NCI-H2171 treated with DMSO at 0.1 percent for 48 hours (cell line): Measurements from ENCODE around the gene SLC7A10.
"Not testable (repeated sequence)": the region's sequence is repeated elsewhere in the genome, so short reads cannot be mapped to it uniquely, and the experiment has no call there.

Source experiments
- DNase-seq: peaks from one replicate; lab custom pipeline; 2025; lab: John Stamatoyannopoulos, UW

Gene SLC7A10

DNA sequence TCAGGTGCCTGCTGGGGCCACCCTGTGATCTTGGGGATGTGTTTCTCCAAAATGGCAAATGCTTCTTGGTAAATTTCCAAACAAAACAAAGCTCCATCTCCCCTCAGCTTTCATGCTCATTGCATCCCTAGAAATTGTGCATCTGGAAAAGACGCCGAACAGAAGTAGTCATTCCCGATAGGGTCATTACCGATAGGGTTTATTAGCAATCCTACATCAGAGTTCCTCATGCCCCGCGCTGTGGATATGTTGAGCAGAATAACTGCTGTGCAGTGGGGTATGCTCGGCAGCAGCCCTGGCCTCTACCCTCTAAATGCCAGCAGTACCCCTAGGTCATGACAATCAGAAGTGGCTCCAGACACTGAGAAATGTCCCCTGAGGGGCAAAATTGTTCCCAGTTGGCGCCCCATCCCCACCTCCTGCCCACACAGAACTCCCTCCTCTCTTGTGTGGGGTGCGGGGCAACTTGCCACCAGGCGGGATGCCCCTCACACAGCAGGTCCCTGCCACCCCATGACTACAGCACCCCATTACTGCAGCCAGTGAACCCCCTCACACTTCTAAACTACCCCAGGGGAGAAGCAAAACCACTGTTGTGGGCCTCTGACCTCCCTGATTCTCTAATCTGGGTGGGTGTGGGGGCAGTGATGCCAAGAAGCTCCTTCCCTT is 13.0 kb upstream of the SLC7A10 start:
- DNase-seq = no peak

DNA sequence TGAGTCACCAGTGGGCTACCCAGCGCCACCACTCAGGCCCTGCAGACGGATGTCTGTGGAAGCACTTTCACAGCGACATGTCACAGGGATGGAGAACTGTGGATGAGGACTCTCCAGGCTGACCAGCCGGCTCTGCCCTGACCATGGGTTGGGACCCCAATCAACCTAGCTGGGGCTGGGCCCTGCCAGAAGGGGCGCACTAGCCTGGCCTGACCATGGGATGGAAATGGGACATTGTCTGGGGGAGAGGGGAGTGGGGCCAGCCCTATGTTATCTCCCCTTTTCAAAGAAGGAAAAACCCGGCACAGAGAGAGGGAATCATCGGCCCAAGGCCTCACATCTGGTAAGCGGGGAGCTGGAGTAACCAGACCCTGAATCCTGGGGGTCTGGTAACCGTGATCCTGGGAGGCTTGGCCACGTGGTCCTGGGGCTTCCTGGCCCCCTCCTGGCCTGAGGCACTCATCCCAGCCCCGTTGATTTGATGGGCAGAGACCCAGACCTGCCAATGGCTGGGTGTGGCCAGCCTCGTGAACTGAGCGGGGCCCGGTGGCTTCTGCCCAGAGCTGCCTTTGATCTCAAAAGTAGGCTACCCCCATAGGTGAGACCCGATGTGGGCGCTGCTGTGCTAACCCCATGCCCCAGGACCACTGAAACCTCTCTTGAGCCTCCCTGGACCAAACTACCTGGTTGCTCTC is 11.2 kb upstream of the SLC7A10 start:
- DNase-seq = no peak

DNA sequence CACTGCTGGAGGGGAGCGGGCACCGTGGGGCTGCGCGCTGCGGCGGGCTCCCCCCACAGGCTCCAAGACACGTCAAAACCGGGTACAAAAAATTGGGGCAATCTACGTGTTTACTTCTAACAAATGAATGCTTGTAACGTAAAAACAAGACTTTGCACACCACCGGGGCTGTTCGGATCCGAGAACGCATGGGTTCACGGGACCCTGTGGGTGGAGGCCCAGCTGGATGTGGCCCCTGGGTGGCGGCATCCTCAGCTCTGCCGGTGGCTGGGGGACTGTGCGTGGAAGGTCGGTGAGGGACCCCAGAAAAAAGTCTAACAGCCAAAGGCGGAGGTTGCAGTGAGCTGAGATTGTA is 10.3 kb upstream of the SLC7A10 start:
- no peak for DNase-seq

GRCh38 chr19:33235269-33235995 is 9.8 kb upstream of the SLC7A10 start:
- peak; percentile 40 for DNase-seq

- no peak for DNase-seq
Observed at GRCh38 chr19:33234736-33235135, 9.1 kb upstream of the SLC7A10 start.

DNA sequence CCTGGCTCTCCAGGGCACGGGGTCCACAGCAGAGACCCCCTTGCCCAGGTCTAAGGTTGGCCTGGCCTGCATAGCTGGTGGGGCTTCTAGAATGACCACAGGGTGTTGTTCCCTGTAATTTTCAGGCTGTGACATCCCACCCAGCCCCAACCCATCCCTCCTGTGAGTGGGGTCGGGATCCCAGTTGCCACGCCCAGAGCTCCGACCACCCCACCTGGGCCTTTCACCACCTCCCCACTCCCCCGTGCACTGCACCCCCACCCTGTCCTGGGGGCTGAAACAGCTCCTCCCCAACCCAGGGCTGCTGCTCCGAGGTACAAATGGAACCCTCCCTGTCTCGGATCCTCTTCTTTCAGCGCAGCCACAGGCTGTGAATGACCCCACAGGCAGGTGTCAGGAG is 8.4 kb upstream of the SLC7A10 start:
- DNase-seq = no peak

DNA sequence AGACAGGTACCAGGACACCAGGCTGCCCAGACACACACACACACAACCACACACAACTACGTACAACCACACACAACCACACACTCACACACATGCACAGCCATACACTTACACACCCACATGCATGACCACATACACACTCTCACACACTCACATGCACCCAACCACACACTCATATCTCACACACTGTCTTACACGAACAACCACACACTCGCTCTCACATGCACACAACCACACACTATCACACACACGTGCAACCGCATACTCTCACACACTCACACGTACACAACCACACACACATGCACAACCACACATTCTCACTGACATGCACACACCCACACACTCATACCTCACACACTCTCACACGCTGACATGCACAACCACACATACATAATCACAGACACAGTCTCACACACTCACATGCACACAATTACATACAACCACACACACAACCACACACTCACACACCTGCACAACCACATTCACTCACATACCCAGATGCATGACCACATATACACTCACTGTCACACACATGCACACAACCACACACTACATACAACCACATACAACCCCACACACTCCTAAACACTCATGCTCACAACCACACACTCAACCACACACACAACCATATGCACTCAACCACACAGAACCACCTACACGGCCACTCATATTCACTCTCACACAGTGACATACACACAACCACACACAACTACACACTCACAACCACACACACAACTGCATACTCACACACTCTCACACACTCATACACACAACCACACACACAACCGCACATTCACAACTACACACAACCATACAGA is 7.6 kb upstream of the SLC7A10 start:
- no peak for DNase-seq

DNA sequence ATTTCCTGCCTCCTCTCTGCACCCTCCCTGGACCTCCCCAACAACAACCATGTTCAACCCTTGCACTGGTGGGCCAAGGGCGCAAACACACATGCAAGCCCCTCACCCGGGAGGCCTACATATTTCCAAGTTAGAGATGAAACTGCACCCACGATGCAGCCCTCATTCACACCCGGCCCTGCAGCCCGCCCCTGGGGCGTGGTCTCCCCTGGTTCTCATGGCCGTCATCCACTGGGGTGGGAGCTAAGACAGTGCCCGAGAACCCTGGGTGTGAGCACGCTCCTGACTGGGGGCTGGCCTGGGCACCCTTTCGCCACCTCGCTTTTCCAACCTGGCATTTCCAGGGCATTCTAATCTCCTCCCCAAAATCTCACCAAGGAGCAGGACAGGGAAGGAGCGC is 7.0 kb upstream of the SLC7A10 start:
- no peak for DNase-seq

GRCh38 chr19:33231511-33231910 is 5.9 kb upstream of the SLC7A10 start:
- no peak for DNase-seq

- DNase-seq = no peak
Observed at GRCh38 chr19:33229962-33230361, 4.3 kb upstream of the SLC7A10 start.

GRCh38 chr19:33227870-33228599 is 2.4 kb upstream of the SLC7A10 start:
- no peak for DNase-seq

GRCh38 chr19:33227242-33227650 is 1.6 kb upstream of the SLC7A10 start:
- DNase-seq = no peak

GRCh38 chr19:33226550-33227241 is 1.0 kb upstream of the SLC7A10 start:
- DNase-seq = peak; percentile 37

- no peak for DNase-seq
Observed at GRCh38 chr19:33224694-33225457, 774 bp downstream of the SLC7A10 start.

DNA sequence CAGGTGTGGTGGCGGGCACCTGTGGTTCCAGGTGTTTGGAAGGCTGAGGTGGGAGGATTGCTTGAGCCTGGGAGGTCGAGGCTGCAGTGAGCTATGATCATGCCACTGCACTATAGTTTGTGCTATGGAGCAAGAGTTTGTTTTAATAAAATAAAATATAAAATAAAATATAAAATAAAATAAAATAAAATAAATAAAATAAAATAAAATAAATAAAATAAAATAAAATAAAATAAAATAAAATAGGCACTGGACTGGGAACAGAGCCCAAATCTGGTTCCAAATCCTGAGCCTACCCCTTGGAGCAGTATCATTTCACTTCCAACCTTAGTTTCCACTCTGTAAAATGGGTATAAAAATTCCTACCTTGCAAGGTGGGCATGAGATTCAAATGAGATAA is 3.4 kb downstream of the SLC7A10 start:
- DNase-seq = not testable (repeated sequence)

DNA sequence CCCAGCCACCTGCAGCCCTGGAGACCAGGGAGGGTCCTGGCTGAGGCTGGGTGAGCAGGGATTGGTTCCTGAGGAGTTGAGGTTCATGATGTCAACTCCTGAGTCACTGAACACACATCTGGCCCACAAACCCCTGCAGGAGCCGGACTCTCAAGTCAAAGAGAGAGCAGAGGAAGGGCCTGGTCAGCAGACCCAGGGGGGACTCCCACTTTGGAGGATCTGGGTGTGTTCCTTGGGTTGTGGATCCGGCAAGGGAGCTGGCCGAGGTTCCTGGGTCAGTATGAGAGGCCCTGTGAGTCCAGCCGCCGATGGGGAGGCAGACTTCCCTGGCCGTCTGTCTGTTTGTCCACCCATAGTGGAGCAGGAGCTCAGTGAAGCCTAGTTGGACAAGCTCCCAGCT is 4.0 kb downstream of the SLC7A10 start:
- no peak for DNase-seq

DNA sequence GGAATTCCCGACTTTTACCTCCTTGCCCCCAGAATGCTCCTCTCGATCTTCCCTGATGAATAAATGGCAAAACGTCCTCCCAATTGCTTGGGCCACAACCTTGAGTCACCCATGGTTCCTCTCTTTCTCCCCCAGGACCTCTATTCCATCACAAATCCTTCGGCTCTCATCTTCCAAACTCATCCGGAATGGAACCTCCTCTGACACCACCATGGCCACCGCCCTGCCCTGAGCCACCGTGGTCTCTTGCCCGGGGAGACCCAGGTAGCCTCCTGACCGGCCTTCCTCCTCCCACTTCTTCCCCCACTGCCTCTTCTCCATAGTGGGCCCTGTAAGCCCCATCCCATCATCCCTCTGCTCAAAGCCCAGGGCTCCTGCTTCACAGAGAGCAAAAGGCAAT is 4.9 kb downstream of the SLC7A10 start:
- DNase-seq = no peak

- no peak for DNase-seq
Observed at GRCh38 chr19:33220115-33220514, 5.5 kb downstream of the SLC7A10 start.

- DNase-seq = no peak
Observed at GRCh38 chr19:33219261-33219815, 6.3 kb downstream of the SLC7A10 start.

GRCh38 chr19:33217881-33218280 is 7.8 kb downstream of the SLC7A10 start:
- DNase-seq = no peak
